ENCODE results near the gene CHST15. TPM values are rescaled to one million over a fixed set of nuclear protein-coding genes. Genes with fewer than 3 reads are reported as not detected.

The CHST15 gene
- total and polyA plus RNA-seq, 4 donors, result 2.9 to 16.5 (median 6.4) TPM

GRCh38 chr10:123999956-124000615 is 93.3 kb downstream of the CHST15 start:
- WGBS, result 81% methylated on average over 15 of the region's 15 CpGs
- Histone ChIP-seq H3K9me3 (ENCODE audit: control insufficient read depth in 4 of 4, low read length in 3 of 4) (no peaks in the 10 kb centered on the region), H3K9ac (ENCODE audit: low read depth in 1 of 2, low read length in 2 of 2) (no peak overlapping the region), H3K4me3 (ENCODE audit: low read depth in 1 of 3, low read length in 3 of 3) (no peak overlapping the region), H3K27me3 (ENCODE audit: control insufficient read depth in 4 of 4, insufficient read depth in 4 of 4, low read length in 3 of 4) (no peaks in the 10 kb centered on the region), H3K4me1 (ENCODE audit: control insufficient read depth in 4 of 4, insufficient read depth in 4 of 4, low read length in 3 of 4) (peaks cover 0 to 7% (median 1%) of the 10 kb centered on the region in 4 donors), H3K27ac (ENCODE audit: low read depth in 1 of 2, low read length in 2 of 2) (no peak overlapping the region), H3K36me3 (ENCODE audit: control insufficient read depth in 4 of 4, insufficient read depth in 3 of 4, low read depth in 1 of 4, low read length in 3 of 4) (no peaks in the 10 kb centered on the region)
- no peak for TF ChIP-seq TAF1 (conservative IDR thresholded peaks at IDR 0.05)
- no peak for TF ChIP-seq MAX (IDR thresholded peaks at IDR 0.05)
- TF ChIP-seq RXRA (IDR thresholded peaks at IDR 0.05), result no peak
- no peak for TF ChIP-seq SP1 (IDR thresholded peaks at IDR 0.05)
- TF ChIP-seq EGR1 (IDR thresholded peaks at IDR 0.05; ENCODE audit: low read depth in 2 of 2), result no peak
- no peak for TF ChIP-seq RAD21 (IDR thresholded peaks at IDR 0.05)
- TF ChIP-seq GABPA (IDR thresholded peaks at IDR 0.05 in 1 of 2, conservative IDR thresholded peaks at IDR 0.05 in 1 of 2), result no peak
- no peak for TF ChIP-seq FOXA1 (IDR thresholded peaks at IDR 0.05)
- TF ChIP-seq HNF4G (IDR thresholded peaks at IDR 0.05), result no peak
- no peak for TF ChIP-seq HNF4A (conservative IDR thresholded peaks at IDR 0.05)
- TF ChIP-seq CTCF (IDR thresholded peaks at IDR 0.05; ENCODE audit: low read depth, low read length, missing input control), result no peak
- TF ChIP-seq YY1 (IDR thresholded peaks at IDR 0.05), result no peak
- TF ChIP-seq ATF3 (IDR thresholded peaks at IDR 0.05), result no peak
- TF ChIP-seq NR2F2 (IDR thresholded peaks at IDR 0.05), result no peak
- no peak for TF ChIP-seq REST (IDR thresholded peaks at IDR 0.05)
- TF ChIP-seq ZBTB33 (IDR thresholded peaks at IDR 0.05), result no peak
- no peak for TF ChIP-seq JUND (IDR thresholded peaks at IDR 0.05)
- peak; percentile 27 for DNase-seq (ENCODE audit: low spot score)
